ENCODE measurements around the gene NRG2.

DNA sequence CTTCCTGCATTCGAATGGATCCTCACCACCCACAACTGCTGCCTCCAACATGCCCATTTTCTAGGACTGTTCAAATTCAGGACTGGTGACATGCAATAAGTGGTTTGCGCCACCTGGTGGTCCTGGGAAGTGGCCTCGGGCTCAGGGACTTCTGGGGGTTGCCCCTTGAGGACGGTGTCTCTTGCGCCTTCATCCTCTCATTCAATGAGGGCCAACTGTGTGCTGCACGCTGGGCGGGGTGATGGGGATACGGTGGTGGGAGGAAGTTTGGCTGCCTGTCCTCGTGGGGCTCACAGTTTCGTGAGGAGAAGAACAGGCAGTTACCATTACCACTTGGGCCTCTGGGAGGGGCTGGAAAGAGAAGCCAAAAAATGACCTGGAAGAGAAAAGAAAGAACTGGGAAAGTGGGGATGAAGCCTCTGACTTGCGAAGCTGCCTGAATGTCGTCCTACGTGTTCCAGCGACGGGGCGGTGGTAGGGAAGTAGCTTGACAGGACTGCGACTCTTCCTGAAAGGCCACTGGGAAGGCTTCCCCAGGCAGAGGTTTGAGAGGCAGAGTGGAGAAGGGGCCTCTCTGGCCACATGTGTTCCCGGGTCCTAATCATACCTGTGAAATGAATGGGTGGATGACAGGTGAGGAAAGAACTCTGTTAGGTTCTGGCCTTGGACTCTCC, 198.5 kb downstream of the NRG2 start:
- TF ChIP-seq CHD4 (IDR thresholded peaks at IDR 0.05; ENCODE audit: borderline replicate concordance) (no peak), POLR2A (IDR thresholded peaks at IDR 0.05; ENCODE audit: low read length) (no peak)
- TF ChIP-seq, protein P1, sequence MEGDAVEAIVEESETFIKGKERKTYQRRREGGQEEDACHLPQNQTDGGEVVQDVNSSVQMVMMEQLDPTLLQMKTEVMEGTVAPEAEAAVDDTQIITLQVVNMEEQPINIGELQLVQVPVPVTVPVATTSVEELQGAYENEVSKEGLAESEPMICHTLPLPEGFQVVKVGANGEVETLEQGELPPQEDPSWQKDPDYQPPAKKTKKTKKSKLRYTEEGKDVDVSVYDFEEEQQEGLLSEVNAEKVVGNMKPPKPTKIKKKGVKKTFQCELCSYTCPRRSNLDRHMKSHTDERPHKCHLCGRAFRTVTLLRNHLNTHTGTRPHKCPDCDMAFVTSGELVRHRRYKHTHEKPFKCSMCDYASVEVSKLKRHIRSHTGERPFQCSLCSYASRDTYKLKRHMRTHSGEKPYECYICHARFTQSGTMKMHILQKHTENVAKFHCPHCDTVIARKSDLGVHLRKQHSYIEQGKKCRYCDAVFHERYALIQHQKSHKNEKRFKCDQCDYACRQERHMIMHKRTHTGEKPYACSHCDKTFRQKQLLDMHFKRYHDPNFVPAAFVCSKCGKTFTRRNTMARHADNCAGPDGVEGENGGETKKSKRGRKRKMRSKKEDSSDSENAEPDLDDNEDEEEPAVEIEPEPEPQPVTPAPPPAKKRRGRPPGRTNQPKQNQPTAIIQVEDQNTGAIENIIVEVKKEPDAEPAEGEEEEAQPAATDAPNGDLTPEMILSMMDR (IDR thresholded peaks at IDR 0.05) = peak; percentile 85

Data from A549 (cell line).